T-helper 1 cell (primary cell): ENCODE data around the gene ARHGAP45.

Experiments
- DNase-seq, 5 donors: peaks; one replicate each; pipeline ENCODE4 v3.0.0-alpha.2; 2012 to 2020

The ARHGAP45 gene

DNA sequence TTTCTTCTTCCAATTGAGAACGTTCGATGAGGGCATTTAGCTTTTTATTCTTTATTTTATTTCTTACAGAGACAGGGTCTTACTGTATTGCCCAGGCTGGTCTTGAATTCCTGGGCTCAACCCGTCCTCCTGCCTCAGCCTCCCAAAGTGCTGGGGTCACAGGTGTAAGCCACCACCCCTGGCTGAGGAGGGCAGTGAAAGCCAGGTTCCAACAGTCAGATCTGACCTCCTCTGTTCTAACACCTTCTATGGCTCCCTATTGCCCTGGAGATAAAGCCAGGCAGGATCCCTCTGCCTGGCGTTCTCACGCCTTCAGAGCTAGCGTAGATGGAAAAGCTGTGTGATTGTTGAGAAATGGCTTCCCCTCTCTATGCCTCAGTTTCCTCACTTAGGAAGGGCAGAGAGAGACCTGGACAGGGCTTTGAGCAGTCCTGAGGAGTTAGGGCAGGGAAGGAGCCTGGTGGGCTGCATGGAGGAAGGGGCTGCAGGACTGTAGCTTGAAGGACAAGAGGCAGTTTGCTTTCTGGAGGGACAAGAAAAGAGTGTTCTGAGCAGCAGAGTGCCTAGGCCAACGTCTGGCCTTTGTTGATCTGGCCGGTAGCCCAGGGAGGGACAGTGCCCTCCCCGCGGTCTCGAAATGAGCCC is 5.5 kb downstream of the ARHGAP45 start:
- DNase-seq, result no peak

- DNase-seq, result no peak
Measured at GRCh38 chr19:1073063-1073955, 6.3 kb downstream of the ARHGAP45 start.

DNA sequence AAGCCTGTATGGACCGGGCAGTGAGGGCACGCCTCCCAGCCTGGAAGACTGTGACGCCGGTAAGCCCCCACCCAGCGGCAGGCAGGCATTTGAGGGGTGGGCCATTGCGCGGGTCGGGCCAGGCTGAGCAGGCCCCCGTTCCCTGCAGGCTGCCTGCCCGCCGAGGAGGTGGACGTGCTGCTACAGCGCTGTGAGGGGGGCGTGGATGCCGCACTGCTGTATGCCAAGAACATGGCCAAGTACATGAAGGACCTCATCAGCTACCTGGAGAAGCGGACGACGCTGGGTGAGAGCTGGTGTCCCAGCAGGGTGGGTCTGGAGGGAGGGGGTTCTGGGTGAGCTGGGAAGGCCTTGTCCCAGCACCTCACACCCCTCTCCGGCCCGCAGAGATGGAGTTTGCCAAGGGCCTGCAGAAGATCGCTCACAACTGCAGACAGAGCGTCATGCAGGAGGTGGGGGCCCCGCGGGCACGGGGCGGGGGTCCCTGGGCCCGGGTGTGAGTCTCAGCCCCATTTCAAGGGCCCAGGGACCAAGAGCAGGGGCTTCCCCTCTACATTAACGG is 7.1 kb downstream of the ARHGAP45 start:
- no peak for DNase-seq

- peak; percentile 89 to 97 (median 93) for DNase-seq
Measured at GRCh38 chr19:1074544-1075283, 7.7 kb downstream of the ARHGAP45 start.

- no peak for DNase-seq
Measured at GRCh38 chr19:1076046-1076386, 9.0 kb downstream of the ARHGAP45 start.

- DNase-seq, result peak; percentile 87 to 97 (median 93)
Measured at GRCh38 chr19:1076951-1077350, 10.0 kb downstream of the ARHGAP45 start.

GRCh38 chr19:1079566-1080111 is 12.7 kb downstream of the ARHGAP45 start:
- DNase-seq, result peak in 3 of 5 donors; percentile 42 to 93 (median 63)

- no peak for DNase-seq
Measured at GRCh38 chr19:1080360-1081161, 13.6 kb downstream of the ARHGAP45 start.

- DNase-seq, result no peak
Measured at GRCh38 chr19:1081301-1082164, 14.6 kb downstream of the ARHGAP45 start.

GRCh38 chr19:1082165-1082927 is 15.4 kb downstream of the ARHGAP45 start:
- DNase-seq, result peak; percentile 83 to 97 (median 87)

DNA sequence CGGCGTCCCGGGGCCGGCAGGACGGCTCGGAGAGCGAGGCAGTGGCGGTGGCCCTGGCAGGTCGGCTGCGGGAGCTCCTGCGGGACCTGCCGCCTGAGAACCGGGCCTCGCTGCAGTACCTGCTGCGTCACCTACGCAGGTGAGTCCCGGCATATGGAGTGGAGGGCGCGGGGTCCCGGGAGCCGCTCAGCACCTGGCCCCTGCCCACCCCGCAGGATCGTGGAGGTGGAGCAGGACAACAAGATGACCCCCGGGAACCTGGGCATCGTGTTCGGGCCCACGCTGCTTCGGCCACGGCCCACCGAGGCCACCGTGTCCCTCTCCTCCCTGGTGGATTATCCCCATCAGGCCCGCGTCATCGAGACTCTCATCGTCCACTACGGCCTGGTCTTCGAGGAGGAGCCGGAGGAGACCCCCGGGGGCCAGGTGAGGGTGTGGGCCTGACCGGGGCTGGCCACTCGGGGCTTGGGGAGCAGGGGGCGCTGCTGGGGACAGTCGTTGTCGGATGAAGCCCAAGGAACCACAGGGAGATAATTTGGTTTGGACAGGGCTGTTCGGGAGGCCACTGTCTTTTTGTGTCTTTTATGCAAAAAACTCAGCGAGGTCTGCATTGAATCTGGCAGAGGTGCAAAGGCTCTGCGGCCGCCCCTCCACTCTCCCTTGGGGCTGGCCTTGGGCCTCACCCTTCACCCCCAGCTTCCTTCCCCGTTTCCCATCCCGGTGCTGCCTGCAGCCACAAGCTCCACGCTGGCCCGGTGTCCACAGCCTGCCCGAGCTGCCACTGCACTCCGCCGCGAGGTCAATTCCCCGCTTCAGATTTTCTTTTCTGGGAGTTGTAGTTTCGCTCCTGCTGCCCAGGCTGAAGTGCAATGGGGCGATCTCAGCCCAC is 16.2 kb downstream of the ARHGAP45 start:
- DNase-seq, result no peak

DNA sequence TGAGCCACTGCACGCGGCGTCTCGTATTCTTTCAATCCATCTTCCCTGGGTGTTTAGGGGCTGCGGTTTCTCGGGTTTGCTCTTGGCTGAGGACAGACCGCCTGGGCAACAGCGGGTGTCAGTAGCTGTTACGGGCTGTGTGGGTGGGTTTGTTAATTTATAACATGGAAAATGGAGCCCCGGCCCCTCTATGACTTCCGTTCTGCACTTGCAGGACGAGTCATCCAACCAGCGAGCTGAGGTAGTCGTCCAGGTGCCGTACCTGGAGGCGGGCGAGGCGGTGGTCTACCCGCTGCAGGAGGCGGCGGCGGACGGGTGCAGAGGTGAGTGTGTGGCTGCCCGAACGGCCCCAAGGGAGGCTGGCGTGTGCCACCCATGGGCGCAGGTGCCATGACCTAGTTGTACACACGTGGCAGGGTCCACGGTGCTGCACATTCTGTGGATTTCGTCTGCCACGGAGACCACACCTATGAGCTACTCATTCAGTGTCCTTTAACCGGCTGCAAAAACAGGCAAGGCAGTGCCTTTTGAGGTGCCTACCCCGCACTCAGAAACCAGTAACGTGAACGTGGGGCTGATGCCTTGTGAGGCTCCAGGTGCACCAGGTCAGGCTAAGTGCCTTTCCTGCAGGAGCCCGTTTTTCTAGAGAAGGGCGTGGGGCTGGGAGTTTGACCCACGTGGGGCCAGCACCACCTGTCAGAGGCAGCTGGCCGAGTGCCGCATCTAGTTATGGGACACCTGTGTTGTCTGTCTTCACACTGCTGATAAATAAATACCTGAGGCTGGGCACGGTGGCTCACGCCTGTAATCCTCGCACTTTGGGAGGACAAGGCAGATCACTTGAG is 17.3 kb downstream of the ARHGAP45 start:
- no peak for DNase-seq

GRCh38 chr19:1085053-1085658 is 18.2 kb downstream of the ARHGAP45 start:
- no peak for DNase-seq

DNA sequence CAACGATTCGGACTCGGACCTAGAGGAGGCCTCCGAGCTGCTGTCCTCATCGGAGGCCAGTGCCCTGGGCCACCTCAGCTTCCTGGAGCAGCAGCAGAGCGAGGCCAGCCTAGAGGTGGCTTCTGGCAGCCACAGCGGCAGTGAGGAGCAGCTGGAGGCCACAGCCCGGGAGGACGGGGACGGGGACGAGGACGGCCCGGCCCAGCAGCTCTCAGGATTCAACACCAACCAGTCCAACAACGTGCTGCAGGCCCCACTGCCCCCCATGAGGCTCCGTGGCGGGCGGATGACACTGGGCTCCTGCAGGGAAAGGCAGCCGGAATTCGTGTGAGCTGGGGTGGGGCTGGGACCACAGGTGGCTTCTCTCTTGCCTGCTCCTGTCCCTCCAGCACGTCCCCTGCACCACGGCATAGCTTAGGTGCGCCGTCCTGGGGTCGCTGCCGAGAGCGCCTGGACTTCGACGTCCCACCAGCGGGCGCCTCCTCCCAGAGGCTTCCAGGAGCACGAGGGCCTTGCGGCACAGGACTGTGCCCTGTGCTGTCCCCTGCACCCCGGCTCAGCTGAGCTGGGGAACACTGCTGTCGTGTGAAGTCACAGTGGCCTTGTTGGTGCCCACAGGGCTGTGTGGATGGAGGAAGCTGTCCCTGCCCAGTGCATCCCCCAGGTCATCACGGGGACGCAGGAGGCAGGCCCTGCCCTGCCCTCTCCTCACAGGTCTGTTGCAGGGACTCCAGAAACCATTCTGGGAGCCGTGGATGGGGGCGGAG is 18.9 kb downstream of the ARHGAP45 start:
- DNase-seq, result no peak

DNA sequence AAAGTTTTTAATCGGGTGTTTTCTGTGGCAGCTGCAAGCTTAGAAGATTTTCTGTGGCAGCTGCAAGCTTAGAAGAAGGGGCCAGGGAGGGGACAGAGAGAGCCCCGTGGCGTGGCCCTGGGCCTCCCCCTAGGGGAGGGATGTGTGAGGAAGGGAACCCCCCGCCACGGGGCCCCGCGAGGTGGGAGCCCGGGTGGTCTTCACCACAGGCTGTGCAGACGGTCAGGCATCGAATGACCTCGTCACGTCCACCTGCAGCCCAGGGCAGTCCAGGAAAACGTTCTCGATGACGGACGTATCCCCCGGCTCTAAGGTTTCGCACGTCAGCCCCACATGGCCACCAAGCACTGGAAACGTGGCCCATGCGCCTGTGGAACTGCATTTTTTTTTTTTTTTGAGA is 19.6 kb downstream of the ARHGAP45 start:
- DNase-seq, result no peak

DNA sequence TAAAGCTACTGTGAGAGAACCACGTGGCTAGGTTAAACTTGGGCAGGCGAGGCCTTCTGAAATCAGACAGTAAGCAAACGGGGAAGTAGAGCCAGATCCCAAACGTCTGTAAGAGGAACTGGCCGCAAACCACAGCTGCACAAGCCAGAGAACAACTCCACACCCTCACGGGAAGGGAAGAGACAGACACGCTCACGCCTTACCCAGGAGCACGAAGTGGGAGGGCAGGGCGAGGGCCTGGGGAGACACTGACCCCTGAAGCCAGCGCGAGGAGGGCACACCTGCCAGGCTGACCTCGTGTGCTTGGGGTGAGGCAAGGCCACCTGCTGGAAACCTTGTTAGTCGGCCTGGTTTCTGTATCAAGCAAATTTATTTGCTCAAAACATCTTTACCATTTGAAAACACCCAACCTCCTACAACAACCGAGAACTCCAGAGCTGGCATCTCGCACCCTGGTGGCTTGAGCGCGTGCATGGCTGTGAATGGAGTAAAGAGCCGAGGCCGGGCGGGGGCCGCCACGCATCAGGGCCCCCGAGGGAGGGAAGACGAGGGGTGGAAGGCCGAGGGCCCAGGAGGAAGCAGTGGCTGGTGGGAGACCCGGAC is 20.9 kb downstream of the ARHGAP45 start:
- peak in 1 of 5 donors; percentile 54 for DNase-seq
